ENCODE data around the gene GABRB1. TPM values are rescaled to one million over a fixed set of nuclear protein-coding genes. Genes with fewer than 3 reads are reported as not detected.

GABRB1 gene
- total and polyA plus RNA-seq, 2 of the 8 experiments (the other 6 are each of a cell fraction or from before 2014, with no cell fraction given), result 0.22 to 0.38 TPM

GRCh38 chr4:47474799-47475198, 443.4 kb downstream of the GABRB1 start:
- Histone ChIP-seq H4K5ac (ENCODE audit: insufficient read length, low read depth, low read length) (no peak overlapping the region), H2BK12ac (ENCODE audit: low read depth, low read length) (no peak overlapping the region), H3K18ac (ENCODE audit: extremely low read depth, low read length) (no peak overlapping the region), H3K4me2 (ENCODE audit: insufficient read depth in 1 of 2, low read depth in 2 of 2, low read length in 2 of 2) (no peak overlapping the region), H2BK120ac (replicated peaks; ENCODE audit: low read depth, low read length) (no peak overlapping the region), H4K20me1 (replicated peaks in 1 of 2; ENCODE audit: control insufficient read depth in 1 of 2, insufficient read depth in 2 of 2, low read length in 2 of 2) (peaks cover 0 to 1% of the 10 kb centered on the region in 2 experiments), H3K4me3 (ENCODE audit: extremely low read depth in 1 of 4, insufficient read depth in 2 of 4, low read depth in 3 of 4, low read length in 4 of 4) (no peak overlapping the region), H3K56ac (replicated peaks; ENCODE audit: insufficient read length, low read depth, low read length) (no peak overlapping the region), H3K36me3 (ENCODE audit: control insufficient read depth in 2 of 4, insufficient read depth in 4 of 4, low read length in 3 of 4) (no peaks in the 10 kb centered on the region), H3K79me1 (ENCODE audit: low read depth, low read length) (no peaks in the 10 kb centered on the region), H2BK15ac (ENCODE audit: low read length) (no peak overlapping the region), H4K91ac (replicated peaks; ENCODE audit: insufficient read length, low read length) (no peak overlapping the region), H2BK5ac (ENCODE audit: low read depth, low read length) (no peak overlapping the region), H3K9me3 (ENCODE audit: insufficient read depth in 2 of 2, low read depth in 1 of 2, low read length in 1 of 2) (no peaks in the 10 kb centered on the region), H4K8ac (ENCODE audit: extremely low read depth, insufficient read depth, low read length) (no peak overlapping the region), H3K27ac (ENCODE audit: low read depth, low read length) (no peak overlapping the region), H3K4ac (replicated peaks; ENCODE audit: insufficient read length, low read depth, low read length) (no peak overlapping the region), H3K4me1 (replicated peaks in 1 of 4; ENCODE audit: control insufficient read depth in 3 of 4, insufficient read depth in 4 of 4, low read length in 3 of 4) (no peaks in the 10 kb centered on the region; a peak in 1 of 7 replicates), H3K23ac (ENCODE audit: insufficient read length) (no peak overlapping the region), H3K23me2 (ENCODE audit: low read depth, low read length) (no peaks in the 10 kb centered on the region), H3K27me3 (replicated peaks in 1 of 4; ENCODE audit: control insufficient read depth in 3 of 4, extremely low read depth in 1 of 4, insufficient read depth in 3 of 4, low read length in 3 of 4) (no peaks in the 10 kb centered on the region), H2AK5ac (ENCODE audit: low read depth, low read length) (no peak overlapping the region), H3K14ac (ENCODE audit: insufficient read length) (no peak overlapping the region), H3K79me2 (ENCODE audit: control insufficient read depth in 1 of 2, insufficient read depth in 2 of 2, low read length in 2 of 2) (no peaks in the 10 kb centered on the region), H2BK20ac (ENCODE audit: low read length) (no peak overlapping the region), H2AFZ (ENCODE audit: low read length) (no peak overlapping the region), H3K9ac (replicated peaks in 1 of 4; ENCODE audit: extremely low read depth in 1 of 4, low read depth in 3 of 4, low read length in 3 of 4) (no peak overlapping the region)
- POLR2A ChIA-PET (ENCODE audit: partially characterized antibody), result no interaction called here
- CTCF ChIA-PET (ENCODE audit: partially characterized antibody), result no interaction called here
- no peak for FAIRE-seq
- DNase-seq (ENCODE audit: low read depth in 1 of 2, low spot score in 2 of 2), result no peak
- TF ChIP-seq YY1 (IDR thresholded peaks at IDR 0.05; ENCODE audit: low read depth, low read length) (no peak), CTCF (IDR thresholded peaks at IDR 0.05; ENCODE audit: control extremely low read depth in 1 of 3, insufficient read depth in 1 of 3, low read depth in 1 of 3, low read length in 3 of 3) (no peak), RXRA (IDR thresholded peaks at IDR 0.05; ENCODE audit: insufficient read depth, low read depth, low read length) (no peak), NRF1 (IDR thresholded peaks at IDR 0.05; ENCODE audit: low read depth, low read length) (no peak), HDAC6 (IDR thresholded peaks at IDR 0.05; ENCODE audit: low read depth, low read length) (no peak), E2F6 (IDR thresholded peaks at IDR 0.05) (no peak), GTF2F1 (IDR thresholded peaks at IDR 0.05; ENCODE audit: borderline replicate concordance, low read depth, low read length) (no peak)
- 91% methylated on average over 4 of the region's 4 CpGs; no CpG with 5 or more reads in 1 of the 2 experiments for WGBS, 2 experiments (ENCODE audit: extremely low coverage in 1 of 2, insufficient coverage in 1 of 2, insufficient read length in 1 of 2, insufficient replicate concordance in 2 of 2, low coverage in 1 of 2, low lambda C conversion rate in 2 of 2, missing lambda C conversion rate in 1 of 2)

All from H1 (cell line).